ENCODE data around the gene PLEKHG3. TPM values are rescaled to one million over a fixed set of nuclear protein-coding genes. Genes with fewer than 3 reads are reported as not detected.
A peak's percentile ranks its signal among the peaks of the same experiment; 100 is the strongest.

The PLEKHG3 gene
- total and polyA plus RNA-seq, 2 of the 13 experiments (the other 11 are each of a cell fraction or from before 2014, with no cell fraction given): 7.1 to 9.8 TPM

- no TSS peak for BruUV-seq (replicated peaks)
- FAIRE-seq (peak; percentile 97), DNase-seq (ENCODE audit: low spot score) (peak; percentile 87), ATAC-seq (peak; percentile 69)
- H3K36me3 ChIP-seq (replicated peaks in 1 of 2; ENCODE audit: control insufficient read depth in 1 of 2, insufficient read depth in 2 of 2, low read length in 2 of 2): peaks cover 0 to 4% of the 10 kb centered on the region in 2 experiments; a peak in 1 of 5 replicates
- H3K27me3 ChIP-seq (ENCODE audit: control insufficient read depth in 1 of 2, insufficient read depth in 2 of 2, low read length in 2 of 2): peaks cover 0 to 20% of the 10 kb centered on the region in 2 experiments; a peak in 4 of 5 replicates
- peak overlapping the region; percentile 37 for H3K9ac ChIP-seq (ENCODE audit: insufficient read depth, low read depth, low read length)
- peak overlapping the region; percentile 18 to 79 (median 31) for H3K4me3 ChIP-seq (replicated peaks in 1 of 3; ENCODE audit: insufficient read depth in 1 of 3, low read depth in 2 of 3, low read length in 3 of 3)
- H3K4me1 ChIP-seq (ENCODE audit: insufficient read depth, low read length): peaks cover 60% of the 10 kb centered on the region
- ChIA-PET POLR2A (interaction anchor here (0.9 to 2.6 kb wide), 9 partner anchors 13 to 236 kb away, joined by 3 to 14 read pairs (median 5); partner anchors contain the start of genes GPX2 and ZBTB1), CTCF (ENCODE audit: low intra/inter-chr PET ratio, low total read pairs) (no interaction called here)
- H4K20me1 ChIP-seq (ENCODE audit: insufficient read depth, low read length): no peaks in the 10 kb centered on the region
- peaks cover 22% of the 10 kb centered on the region for H3K79me2 ChIP-seq (ENCODE audit: insufficient read depth, low read length)
- no peaks in the 10 kb centered on the region for H3K9me3 ChIP-seq (ENCODE audit: low read length)
- intact Hi-C loops (cut with micrococcal nuclease; ENCODE audit: unreplicated experiment): loop anchor here (1.0 to 10.0 kb wide), 2 partner anchors 14 to 228 kb away; no protein-coding TSS in a partner anchor
- peak overlapping the region; percentile 70 for H3K27ac ChIP-seq (ENCODE audit: extremely low read length, insufficient read depth, low read length)
- in situ Hi-C loops (cut with HindIII; ENCODE audit: extremely low pct_ligation_motif_present, low pct_unique_long_range_greater_than_20kb): no loop called here
- WGBS (ENCODE audit: low lambda C conversion rate): 0% methylated on average over 6 of the region's 14 CpGs
- no peak overlapping the region for H2AFZ ChIP-seq (ENCODE audit: low read length)
- peak overlapping the region; percentile 94 for H3K4me2 ChIP-seq (ENCODE audit: low read depth, low read length)
- 0 out of 2 replicates have a peak, but pooled peaks have one; percentile 22 for TF ChIP-seq ZFY (CRISPR knock-in tag; IDR thresholded peaks at IDR 0.05)
- TF ChIP-seq PLRG1 (conservative IDR thresholded peaks at IDR 0.05): no peak
- no peak for TF ChIP-seq ZNF850 (CRISPR knock-in tag; conservative IDR thresholded peaks at IDR 0.05)
- TF ChIP-seq, protein P1, sequence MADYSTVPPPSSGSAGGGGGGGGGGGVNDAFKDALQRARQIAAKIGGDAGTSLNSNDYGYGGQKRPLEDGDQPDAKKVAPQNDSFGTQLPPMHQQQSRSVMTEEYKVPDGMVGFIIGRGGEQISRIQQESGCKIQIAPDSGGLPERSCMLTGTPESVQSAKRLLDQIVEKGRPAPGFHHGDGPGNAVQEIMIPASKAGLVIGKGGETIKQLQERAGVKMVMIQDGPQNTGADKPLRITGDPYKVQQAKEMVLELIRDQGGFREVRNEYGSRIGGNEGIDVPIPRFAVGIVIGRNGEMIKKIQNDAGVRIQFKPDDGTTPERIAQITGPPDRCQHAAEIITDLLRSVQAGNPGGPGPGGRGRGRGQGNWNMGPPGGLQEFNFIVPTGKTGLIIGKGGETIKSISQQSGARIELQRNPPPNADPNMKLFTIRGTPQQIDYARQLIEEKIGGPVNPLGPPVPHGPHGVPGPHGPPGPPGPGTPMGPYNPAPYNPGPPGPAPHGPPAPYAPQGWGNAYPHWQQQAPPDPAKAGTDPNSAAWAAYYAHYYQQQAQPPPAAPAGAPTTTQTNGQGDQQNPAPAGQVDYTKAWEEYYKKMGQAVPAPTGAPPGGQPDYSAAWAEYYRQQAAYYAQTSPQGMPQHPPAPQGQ (CRISPR knock-in tag; IDR thresholded peaks at IDR 0.05; ENCODE audit: borderline replicate concordance): no peak
- no peak for TF ChIP-seq DMTF1 (CRISPR knock-in tag; IDR thresholded peaks at IDR 0.05)
- TF ChIP-seq, protein P2, sequence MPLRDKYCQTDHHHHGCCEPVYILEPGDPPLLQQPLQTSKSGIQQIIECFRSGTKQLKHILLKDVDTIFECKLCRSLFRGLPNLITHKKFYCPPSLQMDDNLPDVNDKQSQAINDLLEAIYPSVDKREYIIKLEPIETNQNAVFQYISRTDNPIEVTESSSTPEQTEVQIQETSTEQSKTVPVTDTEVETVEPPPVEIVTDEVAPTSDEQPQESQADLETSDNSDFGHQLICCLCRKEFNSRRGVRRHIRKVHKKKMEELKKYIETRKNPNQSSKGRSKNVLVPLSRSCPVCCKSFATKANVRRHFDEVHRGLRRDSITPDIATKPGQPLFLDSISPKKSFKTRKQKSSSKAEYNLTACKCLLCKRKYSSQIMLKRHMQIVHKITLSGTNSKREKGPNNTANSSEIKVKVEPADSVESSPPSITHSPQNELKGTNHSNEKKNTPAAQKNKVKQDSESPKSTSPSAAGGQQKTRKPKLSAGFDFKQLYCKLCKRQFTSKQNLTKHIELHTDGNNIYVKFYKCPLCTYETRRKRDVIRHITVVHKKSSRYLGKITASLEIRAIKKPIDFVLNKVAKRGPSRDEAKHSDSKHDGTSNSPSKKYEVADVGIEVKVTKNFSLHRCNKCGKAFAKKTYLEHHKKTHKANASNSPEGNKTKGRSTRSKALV (CRISPR knock-in tag; IDR thresholded peaks at IDR 0.05): peak; percentile 57; the same call in 1 of the 2 replicates
- peak; percentile 51 for TF ChIP-seq XRCC5 (optimal IDR thresholded peaks at IDR 0.05; ENCODE audit: low read length)
- no peak for TF ChIP-seq GMEB1 (CRISPR knock-in tag; IDR thresholded peaks at IDR 0.05; ENCODE audit: borderline replicate concordance)
- no peak for TF ChIP-seq ZBTB7A (CRISPR knock-in tag; IDR thresholded peaks at IDR 0.05)
- no peak; the same call in 1 of the 2 replicates for TF ChIP-seq KMT2B (CRISPR knock-in tag; IDR thresholded peaks at IDR 0.05)
- TF ChIP-seq ZNF777 (CRISPR knock-in tag; IDR thresholded peaks at IDR 0.05): peak; percentile 37; the same call in 1 of the 2 replicates
- no peak for TF ChIP-seq REPIN1 (CRISPR knock-in tag; IDR thresholded peaks at IDR 0.05; ENCODE audit: borderline replicate concordance, low read depth)
These were observed 2.5 kb downstream of the PLEKHG3 start for GRCh38 chr14:64706593-64707193.
